HepG2 (cell line): ENCODE data around the gene GLDN. TPM values are rescaled to one million over a fixed set of nuclear protein-coding genes. Genes with fewer than 3 reads are reported as not detected.

Experiments
- ATAC-seq: fragments of 200-7000 bp; cut with Tn5 transposase; 3 replicates; pipeline ENCODE4 v1.9.1; 2020; ENCODE audit warnings: mild to moderate bottlenecking, moderate library complexity
- BruUV-seq: library from RNA; stranded (reverse); fragments of 400-500 nt; replicated peaks from 2 replicates; lab custom pipeline; 2021; lab: Mats Ljungman, UMichigan
- CTCF ChIA-PET: fragments of 300-600 bp; formaldehyde crosslinking; extraction: SDS; loops from one replicate; lab custom pipeline; 2021; ENCODE audit warnings: low total read pairs, inconsistent platforms, low intra/inter-chr PET ratio; lab: Yijun Ruan, JAX
- POLR2A ChIA-PET: fragments of 350-600 bp; sonication (Branson Sonifier 250); formaldehyde crosslinking; loops from one replicate; lab custom pipeline; 2020; ENCODE audit warnings: antibody characterized with exemption, inconsistent platforms; lab: Yijun Ruan, JAX
- DNase-seq: peaks from one replicate; pipeline ENCODE4 v3.0.0-alpha.2; 2015; ENCODE audit warnings: low spot score
- FAIRE-seq: peaks from 3 replicates; lab custom pipeline; 2011; peaks lifted over from hg19 to GRCh38; lab: Jason Lieb, UNC
- H2AFZ ChIP-seq: one replicate; pipeline ENCODE4 v1.6.1; 2011; ENCODE audit warnings: low read length, inconsistent platforms
- H3K27ac ChIP-seq: fragments of 300-600 bp; 3 replicates; pipeline ENCODE4 v1.8.0; 2011; ENCODE audit warnings: mixed run types, mild to moderate bottlenecking, mixed read lengths, low read length, inconsistent platforms; ENCODE audit not compliant: insufficient read depth; ENCODE audit errors: extremely low read length
- H3K27me3 ChIP-seq, 2 experiments: fragments of 200-600 bp in 1 of 2; 2 replicates in 1 of 2; 3 replicates in 1 of 2; pipeline versions ENCODE4 v1.6.0 to v1.8.0; 2011; ENCODE audit warnings: low read length in 2 of 2, mild to moderate bottlenecking in 2 of 2, moderate library complexity in 2 of 2, inconsistent platforms in 1 of 2; ENCODE audit not compliant: insufficient read depth in 2 of 2, control insufficient read depth in 1 of 2
- H3K36me3 ChIP-seq, 2 experiments: fragments of 200-600 bp in 1 of 2; replicated peaks in 1 of 2; 2 replicates in 1 of 2; 3 replicates in 1 of 2; pipeline versions ENCODE4 v1.5.1 to v1.8.0; 2011; ENCODE audit warnings: low read length in 2 of 2, inconsistent platforms in 1 of 2; ENCODE audit not compliant: insufficient read depth in 2 of 2, control insufficient read depth in 1 of 2
- H3K4me1 ChIP-seq: 2 replicates; pipeline ENCODE4 v1.5.1; 2012; ENCODE audit warnings: low read length, inconsistent platforms; ENCODE audit not compliant: insufficient read depth
- H3K4me2 ChIP-seq: 2 replicates; pipeline ENCODE4 v1.6.0; 2011; ENCODE audit warnings: low read depth, low read length, inconsistent platforms
- H3K4me3 ChIP-seq, 3 experiments: fragments of 200-600 bp in 1 of 3; sonication (generic), shearing (Covaris generic) in 1 of 3; replicated peaks in 1 of 3; 2 replicates each; pipeline ENCODE4 v1.5.1; 2011 to 2016; ENCODE audit warnings: low read length in 3 of 3, inconsistent platforms in 2 of 3, low read depth in 2 of 3, mild to moderate bottlenecking in 2 of 3, control low read depth in 1 of 3, mixed read lengths in 1 of 3; ENCODE audit not compliant: insufficient read depth in 1 of 3
- H3K79me2 ChIP-seq: one replicate; pipeline ENCODE4 v1.6.1; 2011; ENCODE audit warnings: low read length, inconsistent platforms; ENCODE audit not compliant: insufficient read depth
- H3K9ac ChIP-seq: 2 replicates; pipeline ENCODE4 v1.6.0; 2011; ENCODE audit warnings: mild to moderate bottlenecking, low read depth, low read length, inconsistent platforms; ENCODE audit not compliant: insufficient read depth
- H3K9me3 ChIP-seq: 2 replicates; pipeline ENCODE4 v1.5.1; 2012; ENCODE audit warnings: mild to moderate bottlenecking, low read length
- H4K20me1 ChIP-seq: 2 replicates; pipeline ENCODE4 v1.6.0; 2011; ENCODE audit warnings: inconsistent platforms, mild to moderate bottlenecking, low read length, moderate library complexity; ENCODE audit not compliant: insufficient read depth
- CBFB ChIP-seq: sonication (generic); formaldehyde crosslinking; IDR thresholded peaks from 2 replicates; pipeline ENCODE4 v1.4.0; 2020; ENCODE audit warnings: missing genetic modification reagents
- CREBL2 ChIP-seq: sonication (generic); formaldehyde crosslinking; IDR thresholded peaks from 2 replicates; pipeline ENCODE4 v1.8.1; 2023; ENCODE audit warnings: missing genetic modification reagents, mild to moderate bottlenecking, borderline replicate concordance
- KDM6A ChIP-seq: IDR thresholded peaks from 2 replicates; pipeline ENCODE4 v1.6.1; 2016; ENCODE audit warnings: low read depth
- MBD4 ChIP-seq: IDR thresholded peaks from 2 replicates; pipeline ENCODE4 v1.6.1; 2012; ENCODE audit warnings: low read length, inconsistent platforms, borderline replicate concordance
- MEIS2 ChIP-seq: sonication (generic); formaldehyde crosslinking; IDR thresholded peaks from 2 replicates; pipeline ENCODE4 v1.9.0; 2021; ENCODE audit warnings: mild to moderate bottlenecking, missing genetic modification reagents
- TBX3 ChIP-seq: fragments of 450-650 bp; IDR thresholded peaks from 2 replicates; pipeline ENCODE4 v1.6.1; 2017; ENCODE audit warnings: antibody characterized with exemption, mild to moderate bottlenecking, inconsistent platforms, borderline replicate concordance
- ZNF207 ChIP-seq: fragments of 450-650 bp; IDR thresholded peaks from 2 replicates; pipeline ENCODE4 v1.6.1; 2016; ENCODE audit warnings: antibody characterized with exemption, borderline replicate concordance
- ZNF33B ChIP-seq: sonication (generic); formaldehyde crosslinking; IDR thresholded peaks from 2 replicates; pipeline ENCODE4 v1.5.1; 2020; ENCODE audit warnings: mild to moderate bottlenecking, missing genetic modification reagents
- ZNF34 ChIP-seq: sonication (generic); formaldehyde crosslinking; IDR thresholded peaks from 2 replicates; pipeline ENCODE4 v1.4.0; 2020; ENCODE audit warnings: mild to moderate bottlenecking, missing genetic modification reagents, borderline replicate concordance
- ZNF350 ChIP-seq: sonication (generic); formaldehyde crosslinking; IDR thresholded peaks from 2 replicates; pipeline ENCODE4 v1.4.0; 2020; ENCODE audit warnings: mild to moderate bottlenecking, low read depth, missing genetic modification reagents, borderline replicate concordance
- ZNF652 ChIP-seq: IDR thresholded peaks from 2 replicates; pipeline ENCODE4 v1.6.1; 2016; ENCODE audit warnings: low read depth, borderline replicate concordance
- WGBS: methylation state at CpG from one replicate; pipeline ENCODE4 v1.1.6; 2017; ENCODE audit warnings: low lambda C conversion rate; 5-methylcytosine and 5-hydroxymethylcytosine counted together
- in situ Hi-C: cut with HindIII; loops from 2 replicates; pipeline ENCODE4 v1.10.0; 2017; ENCODE audit warnings: low pct_unique_long_range_greater_than_20kb; ENCODE audit not compliant: extremely low pct_ligation_motif_present
- intact Hi-C: fragments of 100-400 bp; cut with micrococcal nuclease; formaldehyde crosslinking; loops from one replicate; pipeline ENCODE4 v1.10.0; 2022; ENCODE audit not compliant: unreplicated experiment
- polyA plus RNA-seq, 8 experiments: library from polyadenylated mRNA; depleted of rRNA in 3 of 8; stranded (reverse) in 7 of 8; unstranded in 1 of 8; fragments of >200 nt; fragmentation: Illumina TruSeq in 4 of 8; extraction: Trizol in 4 of 8; gene quantifications; 2 replicates each; pipeline versions ENCODE4 v1.2.1 to v1.2.3, GENCODE V29; 2011 to 2016; ENCODE audit warnings: low read depth in 4 of 8, missing spikeins in 1 of 8, mixed read lengths in 1 of 8; ENCODE audit not compliant: insufficient read depth in 1 of 8
- total RNA-seq, 5 experiments: library from RNA; depleted of rRNA; stranded (reverse); fragments of >200 nt; fragmentation: Illumina TruSeq; extraction: Trizol; gene quantifications; 2 replicates each; pipeline ENCODE4 v1.2.3, GENCODE V29; 2016; ENCODE audit warnings: low read depth in 1 of 5

GLDN gene
- total and polyA plus RNA-seq, 2 of the 13 experiments (the other 11 are each of a cell fraction or from before 2014, with no cell fraction given), result 0.86 to 1.0 TPM

GRCh38 chr15:51335538-51336410 lies 5.7 kb upstream of the GLDN start:
- no peak overlapping the region for H3K4me3 ChIP-seq
- H3K79me2 ChIP-seq, result no peaks in the 10 kb centered on the region
- H3K4me1 ChIP-seq, result peaks cover 25% of the 10 kb centered on the region
- 65% methylated on average over 9 of the region's 9 CpGs for WGBS
- no peak overlapping the region for H3K27ac ChIP-seq
- H3K9me3 ChIP-seq, result no peaks in the 10 kb centered on the region
- TF ChIP-seq ZNF652 (no peak), MBD4 (no peak), KDM6A (CRISPR knock-in tag) (no peak), ZNF350 (CRISPR knock-in tag) (no peak), TBX3 (no peak), ZNF34 (CRISPR knock-in tag) (no peak), CREBL2 (CRISPR knock-in tag) (no peak), MEIS2 (CRISPR knock-in tag) (no peak), CBFB (no peak), ZNF207 (no peak), ZNF33B (CRISPR knock-in tag) (no peak)
- peaks cover 2 to 9% of the 10 kb centered on the region in 2 experiments; a peak in 3 of 5 replicates for H3K27me3 ChIP-seq
- FAIRE-seq (no peak), ATAC-seq (no peak), DNase-seq (no peak)
- POLR2A ChIA-PET, result no interaction called here
- in situ Hi-C loops, result no loop called here
- H3K4me2 ChIP-seq, result no peak overlapping the region
- BruUV-seq, result no TSS peak
- intact Hi-C loops, result no loop called here
- CTCF ChIA-PET, result no interaction called here
- H3K36me3 ChIP-seq, result no peaks in the 10 kb centered on the region
- no peak overlapping the region for H3K9ac ChIP-seq
- H2AFZ ChIP-seq, result no peak overlapping the region
- H4K20me1 ChIP-seq, result no peaks in the 10 kb centered on the region
